ENCODE results near the gene PTPRT.

DNA sequence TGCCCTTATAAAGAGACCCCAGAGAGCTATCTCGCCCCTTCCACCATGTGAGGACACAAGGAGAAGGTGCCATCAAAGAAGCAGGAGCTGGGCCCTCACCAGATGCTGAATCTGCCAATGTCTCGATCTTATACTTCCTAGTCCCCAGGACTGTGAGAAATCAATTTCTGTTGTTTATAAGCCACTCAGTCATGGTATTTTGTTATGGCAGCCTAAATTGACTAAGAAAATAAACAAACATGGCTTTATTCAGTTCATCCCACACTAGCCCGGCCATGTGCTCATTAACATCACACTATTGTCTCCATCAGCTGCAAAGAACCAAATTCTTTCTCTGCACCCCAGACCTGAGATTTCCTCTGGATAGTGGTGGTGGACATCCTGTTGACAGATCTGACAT is 302.4 kb downstream of the PTPRT start:
- TF ChIP-seq, protein P1, sequence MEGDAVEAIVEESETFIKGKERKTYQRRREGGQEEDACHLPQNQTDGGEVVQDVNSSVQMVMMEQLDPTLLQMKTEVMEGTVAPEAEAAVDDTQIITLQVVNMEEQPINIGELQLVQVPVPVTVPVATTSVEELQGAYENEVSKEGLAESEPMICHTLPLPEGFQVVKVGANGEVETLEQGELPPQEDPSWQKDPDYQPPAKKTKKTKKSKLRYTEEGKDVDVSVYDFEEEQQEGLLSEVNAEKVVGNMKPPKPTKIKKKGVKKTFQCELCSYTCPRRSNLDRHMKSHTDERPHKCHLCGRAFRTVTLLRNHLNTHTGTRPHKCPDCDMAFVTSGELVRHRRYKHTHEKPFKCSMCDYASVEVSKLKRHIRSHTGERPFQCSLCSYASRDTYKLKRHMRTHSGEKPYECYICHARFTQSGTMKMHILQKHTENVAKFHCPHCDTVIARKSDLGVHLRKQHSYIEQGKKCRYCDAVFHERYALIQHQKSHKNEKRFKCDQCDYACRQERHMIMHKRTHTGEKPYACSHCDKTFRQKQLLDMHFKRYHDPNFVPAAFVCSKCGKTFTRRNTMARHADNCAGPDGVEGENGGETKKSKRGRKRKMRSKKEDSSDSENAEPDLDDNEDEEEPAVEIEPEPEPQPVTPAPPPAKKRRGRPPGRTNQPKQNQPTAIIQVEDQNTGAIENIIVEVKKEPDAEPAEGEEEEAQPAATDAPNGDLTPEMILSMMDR (IDR thresholded peaks at IDR 0.05), result no peak
- TF ChIP-seq POLR2A (IDR thresholded peaks at IDR 0.05), result no peak
